SK-N-SH (cell line): Measurements from ENCODE around the gene GPATCH4. TPM values are rescaled to one million over a fixed set of nuclear protein-coding genes. Genes with fewer than 3 reads are reported as not detected.

Experiments used
- CTCF ChIA-PET: fragments of 300-600, 350-600 bp; formaldehyde crosslinking; extraction: SDS; loops from one replicate; lab custom pipeline; 2021; lab: Yijun Ruan, JAX
- POLR2A ChIA-PET: fragments of 350-600 bp; sonication (Branson Sonifier 250); formaldehyde crosslinking; extraction: SDS; loops from one replicate; lab custom pipeline; 2020; ENCODE audit warnings: antibody characterized with exemption, inconsistent platforms; lab: Yijun Ruan, JAX
- DNase-seq: peaks from one replicate; pipeline ENCODE4 v3.0.0; 2012
- H2AFZ ChIP-seq: fragments of 200-600 bp; sonication (generic); 2 replicates; pipeline ENCODE4 v1.8.1; 2016; ENCODE audit warnings: antibody characterized with exemption, mild to moderate bottlenecking, low read depth
- H3F3A ChIP-seq: fragments of 200-600 bp; sonication (generic); replicated peaks from 2 replicates; pipeline ENCODE3; 2016; ENCODE audit warnings: antibody characterized with exemption, mild to moderate bottlenecking; ENCODE audit not compliant: insufficient read depth
- H3K27ac ChIP-seq, 2 experiments: fragments of 200-500 bp in 1 of 2; fragments of 200-600 bp in 1 of 2; sonication (Bioruptor generic) in 1 of 2; sonication (generic), shearing (Covaris generic) in 1 of 2; 2 replicates each; pipeline versions ENCODE4 v1.5.1 to v1.6.1; 2014 to 2016; ENCODE audit warnings: low read depth in 2 of 2, inconsistent platforms in 1 of 2, low read length in 1 of 2, mild to moderate bottlenecking in 1 of 2, mixed read lengths in 1 of 2
- H3K27me3 ChIP-seq: fragments of 200-600 bp; sonication (generic), shearing (Covaris generic); 2 replicates; pipeline ENCODE4 v1.6.1; 2016; ENCODE audit warnings: mixed run types; ENCODE audit not compliant: insufficient read depth
- H3K36me3 ChIP-seq, 2 experiments: fragments of 200-500 bp in 1 of 2; fragments of 200-600 bp in 1 of 2; sonication (Bioruptor generic) in 1 of 2; sonication (generic) in 1 of 2; replicated peaks in 1 of 2; 2 replicates each; pipeline versions ENCODE3 to v1.5.1; 2014 to 2016; ENCODE audit warnings: low read length in 1 of 2, mild to moderate bottlenecking in 1 of 2; ENCODE audit not compliant: insufficient read depth in 2 of 2, control insufficient read depth in 1 of 2
- H3K4me1 ChIP-seq, 2 experiments: fragments of 200-500 bp in 1 of 2; fragments of 200-600 bp in 1 of 2; sonication (Bioruptor generic) in 1 of 2; sonication (generic), shearing (Covaris generic) in 1 of 2; 2 replicates each; pipeline versions ENCODE4 v1.5.1 to v1.6.1; 2014 to 2016; ENCODE audit warnings: low read depth in 1 of 2, low read length in 1 of 2, mixed run types in 1 of 2; ENCODE audit not compliant: insufficient read depth in 2 of 2, control insufficient read depth in 1 of 2
- H3K4me2 ChIP-seq: fragments of 200-600 bp; sonication (generic), shearing (Covaris generic); 2 replicates; pipeline ENCODE4 v1.6.1; 2017; ENCODE audit warnings: mixed run types
- H3K4me3 ChIP-seq, 2 experiments: fragments of 200-500 bp in 1 of 2; fragments of 200-600 bp in 1 of 2; sonication (Bioruptor generic) in 1 of 2; sonication (generic), shearing (Covaris generic) in 1 of 2; 2 replicates each; pipeline versions ENCODE4 v1.5.1 to v1.8.1; 2014 to 2016; ENCODE audit warnings: low read depth in 2 of 2, inconsistent platforms in 1 of 2, low read length in 1 of 2, mild to moderate bottlenecking in 1 of 2, mixed read lengths in 1 of 2, moderate library complexity in 1 of 2
- H3K79me2 ChIP-seq: fragments of 200-600 bp; sonication (generic); 2 replicates; pipeline ENCODE4 v1.8.1; 2017; ENCODE audit warnings: mild to moderate bottlenecking; ENCODE audit not compliant: insufficient read depth
- H3K9ac ChIP-seq: fragments of 200-600 bp; sonication (generic); 2 replicates; pipeline ENCODE4 v1.6.1; 2017; ENCODE audit warnings: mixed run types
- H3K9me2 ChIP-seq: fragments of 200-600 bp; sonication (generic); 2 replicates; pipeline ENCODE4 v1.6.1; 2017; ENCODE audit warnings: mixed run types
- H3K9me3 ChIP-seq: fragments of 200-600 bp; sonication (generic); 2 replicates; pipeline ENCODE4 v1.6.1; 2017; ENCODE audit warnings: mixed run types, mild to moderate bottlenecking, moderate library complexity
- H4K20me1 ChIP-seq: fragments of 200-600 bp; sonication (generic); 2 replicates; pipeline ENCODE4 v1.6.1; 2017; ENCODE audit warnings: mild to moderate bottlenecking, mixed run types; ENCODE audit not compliant: insufficient read depth
- ELF1 ChIP-seq: IDR thresholded peaks from 2 replicates; pipeline ENCODE4 v1.4.0; 2012
- EP300 ChIP-seq, 2 experiments: IDR thresholded peaks; 2 replicates each; pipeline versions ENCODE4 v1.4.0 to v1.6.1; 2012; ENCODE audit warnings: borderline replicate concordance in 1 of 2, low read depth in 1 of 2, low read length in 1 of 2
- JUND ChIP-seq: IDR thresholded peaks from 2 replicates; pipeline ENCODE4 v1.4.0; 2012
- RAD21 ChIP-seq: IDR thresholded peaks from 2 replicates; pipeline ENCODE4 v1.6.1; 2012; ENCODE audit warnings: mild to moderate bottlenecking, low read length
- RFX5 ChIP-seq: IDR thresholded peaks from 2 replicates; pipeline ENCODE4 v1.6.1; 2012; ENCODE audit warnings: mild to moderate bottlenecking, improper control_type of control experiment, low read length
- SMC3 ChIP-seq: IDR thresholded peaks from 2 replicates; pipeline ENCODE4 v1.6.1; 2012; ENCODE audit warnings: low read depth, low read length, improper control_type of control experiment
- TCF12 ChIP-seq: IDR thresholded peaks from 2 replicates; pipeline ENCODE4 v1.4.0; 2012
- WGBS: methylation state at CpG from one replicate; pipeline ENCODE4 v1.1.6; 2017; ENCODE audit warnings: low lambda C conversion rate; 5-methylcytosine and 5-hydroxymethylcytosine counted together
- polyA plus RNA-seq, 3 experiments: library from polyadenylated mRNA; depleted of rRNA; stranded (reverse); fragments of >200 nt; gene quantifications; 2 replicates each; pipeline ENCODE4 v1.2.3, GENCODE V29; 2012
- TF ChIP-seq, protein P1 (sequence below): fragments of 150-350 bp; IDR thresholded peaks from 2 replicates; pipeline ENCODE4 v1.6.1; 2016; ENCODE audit warnings: mild to moderate bottlenecking, low read depth, low read length
- TF ChIP-seq, protein P2 (sequence below): IDR thresholded peaks from 2 replicates; pipeline ENCODE4 v1.4.0; 2012; ENCODE audit warnings: low read depth, borderline replicate concordance
- TF ChIP-seq, protein P3 (sequence below): fragments of 200-600 bp; sonication (generic); IDR thresholded peaks from 2 replicates; pipeline ENCODE4 v1.6.1; 2017; ENCODE audit warnings: antibody characterized with exemption, mild to moderate bottlenecking, moderate library complexity
- TF ChIP-seq, protein P4 (sequence below): fragments of 150-350 bp; IDR thresholded peaks from 2 replicates; pipeline ENCODE4 v1.6.1; 2017; ENCODE audit warnings: antibody characterized with exemption, low read length, low read depth, borderline replicate concordance

Gene GPATCH4
- polyA plus RNA-seq, 1 of the 3 experiments (the other 2 are of a cell fraction), result 36.6 TPM

DNA sequence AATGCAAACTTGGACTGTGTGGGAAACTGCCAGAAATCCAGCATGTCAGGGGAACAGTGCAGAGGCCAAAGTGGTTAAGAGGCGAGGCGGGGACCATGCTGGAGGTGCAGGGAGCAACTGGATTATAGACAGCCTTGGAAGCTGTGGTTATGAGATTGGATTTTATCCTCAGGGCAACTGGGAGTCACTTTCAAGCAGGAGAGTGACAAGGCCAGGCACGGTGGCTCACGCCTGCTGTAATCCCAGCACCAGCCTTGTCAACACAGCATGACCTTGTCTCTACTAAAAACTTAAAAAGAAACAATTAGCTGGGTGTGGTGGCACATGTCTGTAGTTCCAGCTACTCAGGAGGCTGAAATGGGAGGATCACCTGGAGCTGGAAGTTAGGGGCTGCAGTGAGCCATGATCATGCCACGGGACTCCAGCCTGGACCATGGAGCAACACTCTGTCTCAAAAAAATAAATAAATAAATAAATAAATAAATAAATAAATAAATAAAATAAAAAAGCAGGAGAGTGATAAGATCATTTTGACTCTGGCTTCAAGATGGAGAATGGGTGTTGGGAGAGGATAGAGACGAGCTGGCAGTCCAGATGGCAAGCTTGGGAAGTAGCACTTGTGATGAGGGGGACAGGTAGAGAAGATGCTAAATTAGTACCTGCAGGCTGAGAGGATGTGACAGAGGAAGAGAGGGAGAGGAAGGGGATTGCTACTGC is 21.5 kb upstream of the GPATCH4 start (continued):
- TF ChIP-seq, protein P1, sequence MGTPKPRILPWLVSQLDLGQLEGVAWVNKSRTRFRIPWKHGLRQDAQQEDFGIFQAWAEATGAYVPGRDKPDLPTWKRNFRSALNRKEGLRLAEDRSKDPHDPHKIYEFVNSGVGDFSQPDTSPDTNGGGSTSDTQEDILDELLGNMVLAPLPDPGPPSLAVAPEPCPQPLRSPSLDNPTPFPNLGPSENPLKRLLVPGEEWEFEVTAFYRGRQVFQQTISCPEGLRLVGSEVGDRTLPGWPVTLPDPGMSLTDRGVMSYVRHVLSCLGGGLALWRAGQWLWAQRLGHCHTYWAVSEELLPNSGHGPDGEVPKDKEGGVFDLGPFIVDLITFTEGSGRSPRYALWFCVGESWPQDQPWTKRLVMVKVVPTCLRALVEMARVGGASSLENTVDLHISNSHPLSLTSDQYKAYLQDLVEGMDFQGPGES, result no peak

DNA sequence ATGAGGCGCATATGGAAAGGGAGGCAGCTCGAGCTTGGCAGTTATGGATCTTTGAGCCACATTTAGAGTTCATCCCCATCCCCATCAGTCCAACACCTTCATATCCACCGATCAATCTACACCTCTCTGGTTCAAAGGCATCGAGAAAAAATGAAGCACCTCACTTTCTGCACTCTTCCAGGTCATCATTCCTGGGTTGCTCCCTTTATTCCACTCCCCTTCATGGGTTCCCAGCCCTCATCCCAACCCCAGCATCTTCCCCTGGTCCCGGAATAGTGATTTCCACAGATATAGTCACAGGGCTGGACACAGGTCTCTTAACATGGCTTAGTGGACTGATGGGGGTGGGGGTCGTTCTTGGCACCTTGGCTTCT is 18.3 kb upstream of the GPATCH4 start:
- H3K27ac ChIP-seq, result no peak overlapping the region
- 28% methylated on average over 6 of the region's 6 CpGs for WGBS
- H3K4me3 ChIP-seq, result no peak overlapping the region
- no peaks in the 10 kb centered on the region for H3K79me2 ChIP-seq
- H3K4me2 ChIP-seq, result no peak overlapping the region
- ChIA-PET CTCF (interaction anchor here (0.6 to 18.0 kb wide), 21 partner anchors 8 to 241 kb away, joined by 3 to 643 read pairs (median 5); partner anchors contain the start of genes GPATCH4, NAXE, NES and NTRK1), POLR2A (interaction anchor here (1.3 kb wide), 1 partner anchor 37 kb away, joined by 3 read pairs; no protein-coding TSS in a partner anchor)
- TF ChIP-seq, protein P2, sequence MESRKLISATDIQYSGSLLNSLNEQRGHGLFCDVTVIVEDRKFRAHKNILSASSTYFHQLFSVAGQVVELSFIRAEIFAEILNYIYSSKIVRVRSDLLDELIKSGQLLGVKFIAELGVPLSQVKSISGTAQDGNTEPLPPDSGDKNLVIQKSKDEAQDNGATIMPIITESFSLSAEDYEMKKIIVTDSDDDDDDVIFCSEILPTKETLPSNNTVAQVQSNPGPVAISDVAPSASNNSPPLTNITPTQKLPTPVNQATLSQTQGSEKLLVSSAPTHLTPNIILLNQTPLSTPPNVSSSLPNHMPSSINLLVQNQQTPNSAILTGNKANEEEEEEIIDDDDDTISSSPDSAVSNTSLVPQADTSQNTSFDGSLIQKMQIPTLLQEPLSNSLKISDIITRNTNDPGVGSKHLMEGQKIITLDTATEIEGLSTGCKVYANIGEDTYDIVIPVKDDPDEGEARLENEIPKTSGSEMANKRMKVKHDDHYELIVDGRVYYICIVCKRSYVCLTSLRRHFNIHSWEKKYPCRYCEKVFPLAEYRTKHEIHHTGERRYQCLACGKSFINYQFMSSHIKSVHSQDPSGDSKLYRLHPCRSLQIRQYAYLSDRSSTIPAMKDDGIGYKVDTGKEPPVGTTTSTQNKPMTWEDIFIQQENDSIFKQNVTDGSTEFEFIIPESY, result no peak
- TF ChIP-seq, protein P3, sequence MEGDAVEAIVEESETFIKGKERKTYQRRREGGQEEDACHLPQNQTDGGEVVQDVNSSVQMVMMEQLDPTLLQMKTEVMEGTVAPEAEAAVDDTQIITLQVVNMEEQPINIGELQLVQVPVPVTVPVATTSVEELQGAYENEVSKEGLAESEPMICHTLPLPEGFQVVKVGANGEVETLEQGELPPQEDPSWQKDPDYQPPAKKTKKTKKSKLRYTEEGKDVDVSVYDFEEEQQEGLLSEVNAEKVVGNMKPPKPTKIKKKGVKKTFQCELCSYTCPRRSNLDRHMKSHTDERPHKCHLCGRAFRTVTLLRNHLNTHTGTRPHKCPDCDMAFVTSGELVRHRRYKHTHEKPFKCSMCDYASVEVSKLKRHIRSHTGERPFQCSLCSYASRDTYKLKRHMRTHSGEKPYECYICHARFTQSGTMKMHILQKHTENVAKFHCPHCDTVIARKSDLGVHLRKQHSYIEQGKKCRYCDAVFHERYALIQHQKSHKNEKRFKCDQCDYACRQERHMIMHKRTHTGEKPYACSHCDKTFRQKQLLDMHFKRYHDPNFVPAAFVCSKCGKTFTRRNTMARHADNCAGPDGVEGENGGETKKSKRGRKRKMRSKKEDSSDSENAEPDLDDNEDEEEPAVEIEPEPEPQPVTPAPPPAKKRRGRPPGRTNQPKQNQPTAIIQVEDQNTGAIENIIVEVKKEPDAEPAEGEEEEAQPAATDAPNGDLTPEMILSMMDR, result 0 out of 2 replicates have a peak, but pooled peaks have one; percentile 3
- no peak for TF ChIP-seq SMC3
- no peak overlapping the region for H3K9ac ChIP-seq
- peaks cover 0 to 17% of the 10 kb centered on the region in 2 experiments; a peak in 3 of 4 replicates for H3K4me1 ChIP-seq
- no peaks in the 10 kb centered on the region for H3K9me2 ChIP-seq
- no peaks in the 10 kb centered on the region for H3K36me3 ChIP-seq
- H3K27me3 ChIP-seq, result peaks cover 19% of the 10 kb centered on the region
- H2AFZ ChIP-seq, result no peak overlapping the region
- H3F3A ChIP-seq, result peaks cover 24% of the 10 kb centered on the region
- H4K20me1 ChIP-seq, result no peaks in the 10 kb centered on the region
- no peak for DNase-seq
- no peaks in the 10 kb centered on the region for H3K9me3 ChIP-seq

DNA sequence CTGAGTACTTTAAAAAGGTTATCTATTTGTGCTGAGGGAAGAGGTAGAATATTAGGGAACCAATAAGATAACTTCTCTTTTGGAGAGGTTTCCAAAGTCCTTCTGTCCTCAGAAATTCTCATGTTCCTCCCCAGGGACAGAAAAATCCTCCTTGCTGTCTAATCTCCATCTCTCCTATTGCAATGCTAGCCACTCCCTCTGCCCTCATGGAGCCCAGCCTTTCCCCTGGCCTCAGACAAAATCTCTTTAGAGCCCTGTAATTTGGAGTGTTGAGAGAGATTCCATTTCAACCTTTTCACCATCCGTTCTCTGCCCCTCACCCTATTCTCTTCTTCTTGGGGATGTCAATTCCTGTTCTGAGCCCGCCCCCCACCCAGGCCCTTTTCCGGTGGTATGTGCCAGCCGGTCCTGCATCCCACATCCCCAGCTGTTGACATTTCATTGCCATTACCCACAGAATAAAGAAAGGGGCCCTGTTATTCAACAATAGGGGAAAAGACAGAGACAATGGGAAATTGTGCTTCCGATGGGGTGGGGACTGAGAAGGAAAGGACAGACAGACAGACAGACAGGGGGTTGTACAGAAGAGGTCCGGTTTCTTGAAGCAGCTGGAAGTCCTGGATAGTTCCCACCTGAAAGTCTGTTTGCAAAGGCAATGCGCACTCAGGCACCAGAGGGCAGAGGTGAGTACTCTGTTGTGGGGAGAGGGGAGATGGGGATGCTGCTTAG is 17.7 kb upstream of the GPATCH4 start, which contains the start of gene HAPLN2:
Gene HAPLN2, plus strand, starts transcription at position 563 of the 729 bp plus-strand sequence. CDS start 4,076 bp downstream, outside the sequence.
- peaks cover 24% of the 10 kb centered on the region for H3F3A ChIP-seq
- H3K27ac ChIP-seq, result no peak within 1 kb of the TSS
- no peak within 1 kb of the TSS for H3K4me3 ChIP-seq
- H3K27me3 ChIP-seq, result peaks cover 14% of the 10 kb centered on the region
- no peak within 1 kb of the TSS for H2AFZ ChIP-seq
- H3K4me1 ChIP-seq, result peaks cover 0 to 13% of the 10 kb centered on the region in 2 experiments; a peak in 3 of 4 replicates
- H3K9me2 ChIP-seq, result no peaks in the 10 kb centered on the region
- whole genome bisulfite sequencing, result 30% methylated on average over 7 of the region's 7 CpGs
- DNase-seq, result no peak
- no peaks in the 10 kb centered on the region for H3K36me3 ChIP-seq
- H3K4me2 ChIP-seq, result no peak within 1 kb of the TSS
- TF ChIP-seq, protein P4, sequence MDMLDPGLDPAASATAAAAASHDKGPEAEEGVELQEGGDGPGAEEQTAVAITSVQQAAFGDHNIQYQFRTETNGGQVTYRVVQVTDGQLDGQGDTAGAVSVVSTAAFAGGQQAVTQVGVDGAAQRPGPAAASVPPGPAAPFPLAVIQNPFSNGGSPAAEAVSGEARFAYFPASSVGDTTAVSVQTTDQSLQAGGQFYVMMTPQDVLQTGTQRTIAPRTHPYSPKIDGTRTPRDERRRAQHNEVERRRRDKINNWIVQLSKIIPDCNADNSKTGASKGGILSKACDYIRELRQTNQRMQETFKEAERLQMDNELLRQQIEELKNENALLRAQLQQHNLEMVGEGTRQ, result no peak
- TF ChIP-seq TCF12 (no peak), ELF1 (no peak), RAD21 (peak; percentile 38), JUND (no peak), RFX5 (no peak), EP300 (IDR thresholded peaks at IDR 0.05; ENCODE audit: borderline replicate concordance in 1 of 2, low read depth in 1 of 2, low read length in 1 of 2) (no peak), SMC3 (peak; percentile 38; the same call in 1 of the 2 replicates)
- TF ChIP-seq, protein P3, result peak; percentile 55
- TF ChIP-seq, protein P1, result no peak
- H3K79me2 ChIP-seq, result no peaks in the 10 kb centered on the region
- POLR2A ChIA-PET, result interaction anchor here (1.3 kb wide), 1 partner anchor 37 kb away, joined by 3 read pairs; no protein-coding TSS in a partner anchor
- CTCF ChIA-PET, result interaction anchor here (0.6 to 18.0 kb wide), 22 partner anchors 6 to 204 kb away, joined by 3 to 643 read pairs (median 5); partner anchors contain the start of genes GPATCH4, NAXE and NES
- H3K9ac ChIP-seq, result no peak within 1 kb of the TSS
- no peaks in the 10 kb centered on the region for H3K9me3 ChIP-seq
- no peaks in the 10 kb centered on the region for H4K20me1 ChIP-seq
